GM12872 (cell line): ENCODE data around the gene FAM13A.

Experiments used
- TF ChIP-seq, protein P1 (sequence below): IDR thresholded peaks from 3 replicates; pipeline ENCODE4 v1.5.1; 2011; ENCODE audit warnings: low read depth, mild to moderate bottlenecking, low read length, moderate library complexity; ENCODE audit not compliant: insufficient read depth

The FAM13A gene

DNA sequence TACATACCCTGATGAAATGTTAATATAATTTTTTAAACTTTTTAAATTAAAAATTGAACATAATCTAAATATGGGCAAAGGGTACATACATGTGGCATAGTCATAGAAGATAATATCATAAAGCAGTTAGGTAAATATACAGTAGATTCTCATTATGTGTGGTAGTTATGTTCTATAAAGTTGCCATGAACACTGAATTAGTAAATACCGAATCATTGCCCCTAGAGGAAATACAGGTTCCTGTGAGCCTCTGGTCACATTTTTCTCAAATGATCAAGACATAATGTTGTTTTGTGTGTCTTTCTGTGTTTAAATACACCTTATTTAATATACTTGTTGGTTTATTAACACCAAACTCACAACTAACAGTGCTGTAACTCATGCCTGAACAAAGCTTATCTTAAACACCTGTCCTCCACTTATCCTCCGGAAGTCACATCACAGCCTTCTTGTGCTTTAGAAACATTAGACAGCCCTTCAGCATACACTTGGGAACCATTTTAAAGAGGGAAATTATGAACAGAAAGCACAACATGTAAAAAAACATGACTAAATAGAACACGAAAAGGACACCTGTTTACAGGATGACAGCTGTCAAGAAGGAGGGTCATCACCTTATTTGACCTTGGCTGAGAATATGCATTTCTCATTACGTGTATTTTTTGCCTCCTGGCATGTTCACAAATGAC lies 190.0 kb downstream of the FAM13A start:
- TF ChIP-seq, protein P1, sequence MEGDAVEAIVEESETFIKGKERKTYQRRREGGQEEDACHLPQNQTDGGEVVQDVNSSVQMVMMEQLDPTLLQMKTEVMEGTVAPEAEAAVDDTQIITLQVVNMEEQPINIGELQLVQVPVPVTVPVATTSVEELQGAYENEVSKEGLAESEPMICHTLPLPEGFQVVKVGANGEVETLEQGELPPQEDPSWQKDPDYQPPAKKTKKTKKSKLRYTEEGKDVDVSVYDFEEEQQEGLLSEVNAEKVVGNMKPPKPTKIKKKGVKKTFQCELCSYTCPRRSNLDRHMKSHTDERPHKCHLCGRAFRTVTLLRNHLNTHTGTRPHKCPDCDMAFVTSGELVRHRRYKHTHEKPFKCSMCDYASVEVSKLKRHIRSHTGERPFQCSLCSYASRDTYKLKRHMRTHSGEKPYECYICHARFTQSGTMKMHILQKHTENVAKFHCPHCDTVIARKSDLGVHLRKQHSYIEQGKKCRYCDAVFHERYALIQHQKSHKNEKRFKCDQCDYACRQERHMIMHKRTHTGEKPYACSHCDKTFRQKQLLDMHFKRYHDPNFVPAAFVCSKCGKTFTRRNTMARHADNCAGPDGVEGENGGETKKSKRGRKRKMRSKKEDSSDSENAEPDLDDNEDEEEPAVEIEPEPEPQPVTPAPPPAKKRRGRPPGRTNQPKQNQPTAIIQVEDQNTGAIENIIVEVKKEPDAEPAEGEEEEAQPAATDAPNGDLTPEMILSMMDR: no peak

DNA sequence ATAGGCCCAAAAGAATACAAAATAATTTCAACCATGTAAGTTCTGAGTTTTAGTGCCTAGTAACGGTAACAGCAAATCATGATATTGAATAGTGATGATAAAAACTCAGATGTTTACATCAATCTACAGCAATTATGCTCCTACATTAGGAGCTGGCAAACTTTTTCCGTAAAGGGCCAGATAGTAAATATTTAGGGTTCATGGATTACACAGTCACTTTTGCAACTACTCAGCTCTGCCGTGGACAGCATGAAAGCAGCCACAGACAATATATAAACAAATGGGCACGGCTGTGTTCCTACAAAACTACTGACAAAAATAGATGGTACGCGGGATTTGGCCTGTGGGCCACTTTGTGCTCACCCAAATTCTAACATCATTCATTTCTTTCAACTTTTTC lies 191.5 kb downstream of the FAM13A start:
- TF ChIP-seq, protein P1: no peak

DNA sequence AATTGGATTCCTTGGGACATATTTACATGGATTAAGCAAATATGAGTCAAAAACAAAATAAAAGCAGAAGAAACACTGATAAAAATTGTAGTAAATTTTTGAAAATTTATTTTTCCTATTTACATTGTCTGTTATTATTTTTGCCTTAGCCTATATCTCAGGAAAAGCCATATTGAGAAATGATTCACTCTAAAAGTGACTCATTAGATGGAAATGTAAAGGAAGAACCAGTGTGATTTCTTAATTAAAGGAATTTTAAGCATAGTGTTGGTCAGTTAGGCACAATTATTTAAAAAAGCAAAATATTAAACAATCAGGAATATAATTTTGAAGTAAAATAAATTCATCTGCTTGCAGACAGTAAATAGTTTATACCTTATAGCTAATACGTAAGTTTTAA lies 191.9 kb downstream of the FAM13A start:
- TF ChIP-seq, protein P1: no peak

DNA sequence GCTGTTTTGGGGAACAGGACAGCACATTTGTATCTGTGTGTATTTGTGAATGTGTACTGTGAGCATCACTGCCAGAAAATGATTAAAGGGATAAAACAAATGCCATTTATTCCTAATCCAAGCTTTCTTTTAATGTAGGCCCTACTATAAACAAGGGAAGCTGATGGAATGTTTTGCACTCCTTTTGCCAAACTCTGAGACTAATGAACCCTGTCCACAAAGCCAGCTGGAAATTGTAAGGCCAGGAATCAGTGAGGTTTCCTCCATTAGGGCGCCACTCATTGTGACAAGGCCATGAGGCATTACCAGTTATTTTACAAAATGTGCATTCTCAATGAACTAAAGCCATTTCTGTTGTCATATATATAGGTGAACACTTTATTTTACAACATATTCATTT lies 196.4 kb downstream of the FAM13A start:
- TF ChIP-seq, protein P1: no peak

DNA sequence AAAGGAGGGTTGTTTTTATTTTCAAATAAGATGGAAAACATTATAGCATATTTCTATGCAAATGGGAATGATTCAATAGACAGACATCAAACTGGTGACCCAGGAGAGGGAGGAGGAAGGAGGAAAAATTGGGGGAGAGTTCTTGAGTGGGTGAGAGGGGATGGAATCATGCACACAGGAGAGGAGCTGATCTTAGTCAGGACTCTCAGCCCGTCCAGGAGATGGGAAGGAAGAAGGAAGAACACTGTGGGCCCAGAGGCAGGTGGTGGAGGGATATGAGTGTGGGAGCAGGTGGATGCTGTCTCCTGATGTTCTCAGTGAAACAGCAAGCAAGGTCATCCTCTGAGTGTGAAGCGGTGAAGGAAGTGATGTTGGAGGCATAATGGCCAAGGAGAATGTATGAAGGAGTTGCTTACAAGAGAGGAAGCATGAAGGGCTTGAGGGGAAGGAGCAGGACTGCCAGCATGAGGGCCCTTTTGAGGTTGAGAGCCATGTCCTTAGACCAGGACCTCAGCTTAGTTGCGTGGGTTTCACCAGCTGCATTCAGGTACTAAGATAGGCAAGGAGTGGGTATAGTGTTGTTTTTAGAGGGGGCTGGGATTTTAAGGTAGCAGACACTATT lies 197.7 kb downstream of the FAM13A start:
- TF ChIP-seq, protein P1: no peak

DNA sequence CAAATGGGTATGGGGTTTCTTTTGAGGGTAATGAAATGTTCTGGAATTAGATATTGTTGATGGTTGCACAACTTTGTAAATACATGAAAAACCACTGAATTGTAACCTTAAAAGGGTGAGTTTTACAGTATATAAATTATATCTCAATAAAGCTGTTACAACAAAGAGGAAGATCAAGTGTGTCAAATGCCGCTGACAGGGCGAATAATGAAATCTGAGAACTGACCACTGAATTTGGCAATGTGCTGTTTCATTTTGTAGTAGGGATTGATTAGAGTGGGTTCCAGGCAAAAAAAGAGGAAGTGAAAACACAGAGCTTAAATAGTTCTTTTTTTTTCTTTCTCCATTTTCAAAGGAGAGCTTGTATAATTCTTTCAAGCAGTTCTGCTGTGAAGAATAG lies 198.2 kb downstream of the FAM13A start:
- TF ChIP-seq, protein P1: no peak

DNA sequence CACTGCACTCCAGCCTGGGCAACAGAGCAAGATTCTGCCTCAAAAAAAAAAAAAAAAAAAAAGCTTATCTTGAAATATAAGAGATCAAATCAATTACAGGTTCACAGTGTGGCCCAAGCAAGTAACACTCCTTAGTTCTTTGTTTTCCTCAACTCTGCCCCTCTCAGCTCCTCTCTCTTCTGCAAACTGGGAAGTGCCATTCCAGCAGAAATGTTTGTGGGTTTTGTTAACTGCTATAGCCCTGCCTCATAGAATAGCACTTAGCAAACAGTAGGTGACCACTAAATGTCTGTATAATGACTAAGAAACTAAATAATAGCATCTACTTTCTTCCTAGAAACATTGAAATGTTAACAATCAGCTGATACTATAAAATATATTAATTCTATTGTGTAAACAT lies 199.4 kb downstream of the FAM13A start:
- TF ChIP-seq, protein P1: no peak
